ENCODE results near the gene CXCR6. TPM values are rescaled to one million over a fixed set of nuclear protein-coding genes. Genes with fewer than 3 reads are reported as not detected.

Gene CXCR6
- total RNA-seq = 0.28 TPM

DNA sequence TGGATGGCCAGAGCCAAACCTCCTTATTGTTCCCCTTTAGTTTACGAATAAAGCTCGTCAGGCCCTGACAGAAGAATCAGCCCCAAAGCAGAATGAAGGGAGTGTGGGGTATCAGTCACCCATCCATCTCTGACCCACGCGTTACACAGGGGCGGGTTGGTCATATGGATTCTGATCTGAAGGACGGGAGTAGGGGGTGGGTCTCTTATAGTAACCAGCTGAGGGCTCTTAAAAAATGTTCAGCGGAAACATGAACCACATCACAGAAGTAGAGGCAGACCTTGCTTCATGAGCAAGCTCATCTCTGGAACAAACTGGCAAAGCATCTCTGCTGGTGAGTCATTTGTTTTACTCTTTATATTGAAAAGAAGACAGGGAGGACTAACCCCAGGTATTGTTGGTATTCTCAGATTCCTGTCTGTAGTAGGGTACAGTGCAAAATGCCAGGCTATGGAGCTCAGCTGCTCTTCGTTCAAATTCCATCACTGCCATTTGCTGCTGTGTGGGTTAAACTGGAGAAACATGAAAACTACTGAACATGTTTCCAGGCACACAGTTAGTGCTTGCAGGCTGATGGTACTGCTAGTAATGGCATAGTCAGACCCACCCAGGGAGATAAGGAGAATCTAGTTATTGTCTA is at the start of gene CXCR6:
CXCR6 (plus strand) TSS at position 258 of the 640 bp plus-strand sequence. CDS start 3,018 bp downstream, outside the sequence.
- ATAC-seq = no peak

DNA sequence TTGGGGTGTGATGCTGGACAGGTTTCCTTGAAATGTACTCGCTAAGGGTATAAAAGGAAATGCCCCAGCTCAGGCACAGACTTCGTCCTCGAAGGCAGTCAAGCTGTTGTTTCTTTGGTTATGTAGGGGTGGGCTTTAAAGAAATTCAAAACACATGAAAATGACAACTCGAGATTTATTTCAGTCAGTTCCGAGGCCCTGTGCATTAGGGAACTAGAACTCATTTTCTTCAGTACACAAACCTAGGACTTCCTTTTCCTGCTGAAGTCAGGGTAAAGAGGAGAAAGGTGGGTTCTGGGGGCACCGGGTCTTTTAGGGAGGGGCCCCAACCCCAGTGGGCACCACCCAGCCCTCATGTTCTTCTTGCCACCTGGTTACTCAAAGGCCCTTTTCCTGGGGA is 49.2 kb upstream of the CXCR6 start:
- no peak for ATAC-seq

- ATAC-seq = no peak
Observed at GRCh38 chr3:45895686-45896468, 47.4 kb upstream of the CXCR6 start.

DNA sequence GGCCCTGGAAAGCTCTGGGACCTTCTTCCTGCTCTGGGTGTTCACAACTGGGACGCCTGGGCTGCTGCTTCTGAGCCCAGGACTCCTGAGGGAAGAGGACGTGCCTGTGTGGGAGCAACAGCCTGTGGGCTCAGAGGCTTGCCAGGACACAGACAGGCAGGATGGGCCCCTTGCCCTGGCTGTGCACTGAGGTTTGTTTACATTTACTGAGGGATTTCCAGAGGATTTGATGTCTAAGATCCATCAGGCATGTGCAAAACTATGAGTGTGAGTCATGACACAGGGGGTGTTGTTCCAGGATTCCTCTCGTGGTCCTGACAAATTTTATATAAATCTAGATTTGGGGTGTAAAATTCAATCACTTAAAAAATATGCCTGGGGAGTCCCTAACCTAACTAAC is 46.3 kb upstream of the CXCR6 start:
- peak; percentile 57 for ATAC-seq

DNA sequence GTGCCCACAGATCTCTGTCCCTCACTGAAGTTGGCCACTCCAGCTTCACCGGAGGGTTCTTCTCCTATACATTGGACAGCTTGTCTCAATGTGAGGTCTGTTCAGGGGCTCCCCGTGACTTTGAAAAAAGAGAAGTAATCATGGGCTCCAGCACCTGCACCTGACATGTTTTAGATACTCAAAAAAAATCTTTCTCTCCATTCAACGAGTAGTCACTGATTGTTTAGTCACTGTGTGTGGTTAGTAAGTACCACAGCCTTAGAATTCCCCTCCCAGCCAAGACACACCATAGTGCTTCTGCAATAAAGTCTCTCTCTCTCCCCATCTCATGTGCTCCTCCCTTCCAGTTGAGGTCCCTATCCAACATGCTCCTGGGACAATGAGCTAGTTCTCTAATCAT is 38.3 kb upstream of the CXCR6 start:
- no peak for ATAC-seq

DNA sequence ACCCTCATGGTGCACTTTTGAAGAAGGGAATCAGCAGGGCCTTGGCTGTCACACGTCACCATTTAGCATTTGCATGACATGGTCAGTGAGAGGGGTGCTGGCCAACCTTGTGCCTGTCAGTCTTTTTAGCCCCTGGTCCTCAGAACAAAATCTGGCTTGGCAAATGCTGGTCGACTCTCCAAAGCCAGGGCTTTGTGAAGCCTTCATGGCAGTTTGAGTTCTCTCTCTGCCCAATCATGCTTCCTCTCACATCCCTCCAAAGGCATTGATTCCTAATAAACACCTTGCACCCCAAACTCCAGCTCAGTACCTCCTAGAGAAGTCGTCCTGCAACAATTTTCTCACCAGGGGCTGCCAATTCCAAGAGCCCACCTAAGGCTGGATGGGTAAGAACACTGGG is 37.5 kb upstream of the CXCR6 start:
- ATAC-seq = no peak

GRCh38 chr3:45906681-45907407 is 36.4 kb upstream of the CXCR6 start:
- ATAC-seq = no peak

DNA sequence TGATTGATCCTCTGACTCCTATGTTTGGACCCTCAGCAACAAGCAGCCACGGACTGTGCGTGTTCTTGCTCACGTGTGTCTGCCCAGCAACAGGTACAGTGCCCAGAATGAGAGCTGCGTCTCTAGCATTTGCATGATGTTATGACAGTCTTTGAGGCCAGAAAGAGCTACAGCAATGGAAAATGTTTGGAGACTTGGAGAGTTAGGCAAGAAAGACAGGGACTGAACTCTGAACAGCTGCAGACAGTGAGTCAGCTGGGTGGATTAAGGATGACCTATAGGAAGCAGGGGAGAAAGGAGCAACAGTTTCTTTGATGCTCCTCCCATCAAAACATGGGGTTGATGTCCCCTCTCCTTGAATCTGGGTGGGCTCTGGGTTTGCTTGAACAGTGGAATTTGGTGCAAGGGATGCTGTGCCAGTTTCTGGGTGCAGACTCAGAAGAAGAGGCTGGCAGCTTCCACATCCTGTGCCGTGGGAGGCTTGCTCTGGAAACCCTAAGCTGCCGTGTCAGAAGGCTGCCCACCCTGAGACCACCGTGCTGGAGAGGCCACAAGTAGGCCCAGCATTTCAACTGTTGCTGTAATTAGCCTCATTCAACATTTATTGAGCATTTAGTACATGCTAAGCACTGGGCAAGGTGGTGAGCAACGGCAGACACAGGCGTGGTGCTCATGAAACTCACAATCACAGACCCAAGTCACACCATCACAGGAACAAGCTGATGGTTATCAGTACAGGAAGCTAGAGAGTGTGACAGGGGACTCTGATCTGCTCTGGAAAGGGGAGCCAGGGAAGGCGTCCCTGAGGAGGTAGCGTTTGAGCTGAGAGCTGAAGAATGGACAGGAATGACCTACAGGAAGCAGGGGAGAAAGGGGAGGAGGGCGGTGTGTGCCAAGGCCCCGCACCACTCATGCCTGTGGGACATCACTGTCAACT is 35.2 kb upstream of the CXCR6 start:
- ATAC-seq = no peak

- no peak for ATAC-seq
Observed at GRCh38 chr3:45908761-45909160, 34.5 kb upstream of the CXCR6 start.

GRCh38 chr3:45909542-45909941 is 33.7 kb upstream of the CXCR6 start:
- ATAC-seq = no peak

- no peak for ATAC-seq
Observed at GRCh38 chr3:45910892-45911291, 32.4 kb upstream of the CXCR6 start.

GRCh38 chr3:45911511-45912226 is 31.6 kb upstream of the CXCR6 start:
- ATAC-seq = no peak

- no peak for ATAC-seq
Observed at GRCh38 chr3:45912435-45912834, 30.8 kb upstream of the CXCR6 start.

DNA sequence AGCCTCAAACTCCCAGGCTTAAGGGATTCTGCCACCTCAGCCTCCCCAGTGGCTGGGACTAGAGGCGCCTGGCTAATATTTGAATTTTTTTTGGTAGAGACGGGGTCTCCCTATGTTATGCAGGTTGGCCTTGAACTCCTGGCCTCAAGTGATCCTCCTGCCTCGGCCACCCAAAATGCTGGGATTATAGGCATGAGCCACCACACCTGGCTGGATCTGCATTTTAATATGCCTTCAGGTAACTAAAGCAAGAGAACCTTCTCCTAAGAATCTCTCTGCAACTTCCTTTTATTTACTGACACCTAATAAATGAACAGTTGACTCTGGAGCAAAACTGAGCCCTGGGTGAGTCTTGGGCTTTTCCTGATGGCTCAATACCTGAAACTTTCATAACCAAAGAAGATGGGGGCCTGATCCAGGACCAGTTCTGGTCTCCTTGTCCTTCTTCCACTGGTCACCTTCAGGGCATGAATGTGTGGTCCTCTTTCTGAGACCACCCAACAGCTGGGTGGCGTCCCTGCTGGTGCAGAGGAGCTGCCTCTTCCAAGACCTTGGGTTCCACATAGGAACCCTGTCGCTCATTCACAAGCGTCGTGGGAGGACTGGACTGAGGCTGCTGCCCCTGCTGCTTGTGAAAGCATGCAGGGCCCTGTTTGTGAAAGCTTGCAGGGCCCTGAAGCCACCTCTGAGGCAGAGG is 28.8 kb upstream of the CXCR6 start:
- ATAC-seq = no peak

GRCh38 chr3:45915059-45915439 is 28.2 kb upstream of the CXCR6 start:
- no peak for ATAC-seq

GRCh38 chr3:45915518-45916231 is 27.6 kb upstream of the CXCR6 start:
- peak; percentile 95 for ATAC-seq

DNA sequence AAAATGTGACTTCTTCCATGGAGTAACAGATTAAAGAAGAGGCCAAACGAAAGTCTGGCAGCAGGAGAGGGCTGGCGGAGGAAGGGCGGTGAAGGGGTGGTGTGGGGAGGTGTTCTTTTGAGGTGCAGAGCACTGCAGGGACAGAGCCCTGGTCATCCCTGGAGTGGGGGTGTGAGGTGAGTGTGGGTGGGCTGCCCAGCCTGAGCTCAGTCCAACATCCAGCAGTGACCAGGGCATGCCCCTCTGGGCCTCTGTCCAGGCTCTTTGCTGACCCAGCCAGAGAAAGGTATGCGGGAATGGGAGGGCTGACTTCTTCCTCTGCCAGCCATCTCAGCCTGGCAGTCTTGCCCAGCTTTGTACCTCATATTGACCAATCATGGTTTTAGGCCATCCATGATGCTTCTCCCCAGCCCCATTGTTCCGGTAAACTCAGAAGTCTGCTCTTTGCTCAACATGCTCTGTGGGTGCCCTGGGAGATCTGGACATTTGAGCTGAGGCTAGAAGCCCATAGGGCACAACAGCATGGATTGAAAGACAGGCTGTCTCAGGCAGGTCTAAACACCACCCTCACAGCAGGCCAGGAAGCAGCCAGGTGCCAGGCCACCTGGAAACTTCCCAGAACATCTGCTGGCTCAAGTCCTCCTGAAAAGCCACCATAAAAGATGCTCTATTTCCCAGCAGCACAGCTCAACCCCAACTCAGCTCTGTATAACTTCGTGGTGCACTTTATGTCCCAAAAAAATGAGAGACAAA is 25.9 kb upstream of the CXCR6 start:
- ATAC-seq = no peak

GRCh38 chr3:45921158-45922038 is 21.9 kb upstream of the CXCR6 start:
- ATAC-seq = no peak

DNA sequence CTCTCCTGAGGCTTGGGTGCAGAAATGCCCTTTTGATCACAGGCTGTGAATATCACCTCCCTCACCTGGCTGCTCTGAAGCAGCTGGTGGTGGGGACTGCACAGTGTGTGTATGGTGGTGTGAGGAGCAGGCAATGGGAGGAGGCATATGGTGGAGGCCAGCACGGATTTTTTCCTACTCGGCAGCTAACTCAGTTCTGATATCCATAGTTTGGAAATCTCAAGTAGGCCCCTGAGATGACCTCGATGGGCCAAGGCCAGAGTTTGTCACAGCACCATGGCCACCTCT is 21.3 kb upstream of the CXCR6 start:
- ATAC-seq = no peak
